K562 (cell line): ENCODE data around the gene TMEM242. TPM values are rescaled to one million over a fixed set of nuclear protein-coding genes. Genes with fewer than 3 reads are reported as not detected.

Experiments
- CC2D1A ChIP-seq: fragments of 450-650 bp; IDR thresholded peaks from 2 replicates; pipeline ENCODE4 v1.6.1; 2017; ENCODE audit warnings: mild to moderate bottlenecking
- CSDE1 ChIP-seq, 2 experiments: fragments of 450-650 bp; IDR thresholded peaks; 2 replicates each; pipeline ENCODE4 v1.6.1; 2016; ENCODE audit warnings: mild to moderate bottlenecking in 1 of 2
- FOSL1 ChIP-seq: fragments of 200-800 bp; sonication (Bioruptor generic); conservative IDR thresholded peaks from 2 replicates; pipeline ENCODE4 v1.6.1; 2016; ENCODE audit warnings: missing genetic modification characterization, missing compliant biosample characterization
- MAFG ChIP-seq: fragments of 450-650 bp; conservative IDR thresholded peaks from 2 replicates; pipeline ENCODE4 v1.6.1; 2016; ENCODE audit warnings: missing genetic modification characterization, missing compliant biosample characterization
- MLLT1 ChIP-seq, 2 experiments: fragments of 450-650 bp; IDR thresholded peaks; 2 replicates each; pipeline ENCODE4 v1.6.1; 2016
- MNT ChIP-seq, 2 experiments: fragments of 450-650 bp; conservative IDR thresholded peaks; 2 replicates each; pipeline ENCODE4 v1.6.1; 2017; ENCODE audit warnings: mild to moderate bottlenecking in 2 of 2, moderate library complexity in 2 of 2
- REST ChIP-seq, 2 experiments: fragments of 450-650 bp; formaldehyde crosslinking in 1 of 2; IDR thresholded peaks; 2 replicates each; pipeline versions ENCODE4 v1.4.0 to v1.6.1; 2014 to 2020; ENCODE audit warnings: mild to moderate bottlenecking in 2 of 2, borderline replicate concordance in 1 of 2, low read depth in 1 of 2
- SNAPC5 ChIP-seq: fragments of 250-450 bp; sonication (Bioruptor Pico); IDR thresholded peaks from 2 replicates; pipeline ENCODE4 v1.8.0; 2021; ENCODE audit warnings: moderate library complexity, mild to moderate bottlenecking, inconsistent platforms
- TAF9B ChIP-seq: fragments of 450-650 bp; IDR thresholded peaks from 2 replicates; pipeline ENCODE4 v1.6.1; 2018; ENCODE audit warnings: mild to moderate bottlenecking; ENCODE audit not compliant: partially characterized antibody
- TRIM28 ChIP-seq: fragments of 450-650 bp; IDR thresholded peaks from 2 replicates; pipeline ENCODE4 v1.6.1; 2017
- ZNF592 ChIP-seq: fragments of 450-650 bp; IDR thresholded peaks from 2 replicates; pipeline ENCODE4 v1.6.1; 2017; ENCODE audit warnings: antibody characterized with exemption, mild to moderate bottlenecking
- polyA plus RNA-seq, 8 experiments: library from polyadenylated mRNA; depleted of rRNA in 4 of 8; stranded (reverse) in 5 of 8; unstranded in 3 of 8; fragments of >200 nt; fragmentation: Nextera tagmentation in 2 of 8; fragmentation: Illumina TruSeq in 1 of 8; extraction: Ambion mirVana in 2 of 8; extraction: Trizol in 1 of 8; gene quantifications; 2 replicates each; pipeline versions ENCODE4 v1.2.1 to v1.2.3, GENCODE V29; 2011 to 2014; ENCODE audit warnings: inconsistent platforms in 1 of 8, missing spikeins in 1 of 8
- total RNA-seq, 7 experiments: library from RNA; depleted of rRNA in 6 of 7; stranded (reverse); fragments of >200 nt in 6 of 7; fragmentation: Illumina TruSeq in 2 of 7; extraction: Trizol in 2 of 7; gene quantifications; 2 replicates each; pipeline versions ENCODE4 v1.2.1 to v1.2.3, GENCODE V29; 2011 to 2021; ENCODE audit warnings: low replicate concordance in 1 of 7

The TMEM242 gene
- total and polyA plus RNA-seq, 9 of the 15 experiments (the other 6 are each of a cell fraction or from before 2014, with no cell fraction given), result 9.5 to 35.3 (median 16.5) TPM

- peak; percentile 42; the same call in 1 of the 2 replicates for TF ChIP-seq FOSL1
- peak; percentile 95 for TF ChIP-seq REST (IDR thresholded peaks at IDR 0.05; ENCODE audit: borderline replicate concordance)
- TF ChIP-seq REST (CRISPR knock-in tag; IDR thresholded peaks at IDR 0.05; ENCODE audit: low read depth), result no peak
- TF ChIP-seq CC2D1A, result peak; percentile 84
- peak; percentile 80 for TF ChIP-seq ZNF592
- no peak for TF ChIP-seq CSDE1 (IDR thresholded peaks at IDR 0.05)
- no peak for TF ChIP-seq MAFG (tag)
- TF ChIP-seq MNT (conservative IDR thresholded peaks at IDR 0.05), result peak in 1 of 2 experiments; percentile 32; a peak in 1 of 4 replicates
- peak; percentile 25 for TF ChIP-seq TAF9B
- TF ChIP-seq TRIM28, result peak; percentile 34; the same call in 1 of the 2 replicates
- no peak for TF ChIP-seq SNAPC5 (CRISPR knock-in tag)
- TF ChIP-seq MLLT1 (IDR thresholded peaks at IDR 0.05), result 0 out of 4 replicates have a peak, but pooled peaks of 1 of the 2 experiments have one; percentile 58
Observed at GRCh38 chr6:157314705-157315321, 8.5 kb downstream of the TMEM242 start (continued).
